Right ventricle myocardium inferior (tissue), 1 donor: ENCODE results near the gene PRKAR1B. TPM values are rescaled to one million over a fixed set of nuclear protein-coding genes. Genes with fewer than 3 reads are reported as not detected.

Source experiments
- ATAC-seq: fragments of 200-7000 bp; cut with Tn5 transposase; one replicate; pipeline ENCODE4 v1.9.1; 2020; ENCODE audit warnings: mild to moderate bottlenecking, moderate library complexity
- DNase-seq: peaks from one replicate; pipeline ENCODE4 v3.0.0; 2021; ENCODE audit errors: missing footprints
- intact Hi-C: fragments of 100-400 bp; cut with DNase I; formaldehyde crosslinking; loops from one replicate; pipeline ENCODE4 v1.11.0; 2022
- total RNA-seq: library from RNA; stranded (reverse); fragmentation: NEBNext Ultra II Directional; extraction: Animal tissue kit (Norgen Biotek cat#: 25700); gene quantifications from one replicate; pipeline ENCODE4 v1.2.1, GENCODE V29; 2021
- donor health status: DM: no; HTN: yes; CAD: no; lungs with severe emphysema.

Gene PRKAR1B
- total RNA-seq, 1 donor from 2014 or later, result 16.7 TPM

DNA sequence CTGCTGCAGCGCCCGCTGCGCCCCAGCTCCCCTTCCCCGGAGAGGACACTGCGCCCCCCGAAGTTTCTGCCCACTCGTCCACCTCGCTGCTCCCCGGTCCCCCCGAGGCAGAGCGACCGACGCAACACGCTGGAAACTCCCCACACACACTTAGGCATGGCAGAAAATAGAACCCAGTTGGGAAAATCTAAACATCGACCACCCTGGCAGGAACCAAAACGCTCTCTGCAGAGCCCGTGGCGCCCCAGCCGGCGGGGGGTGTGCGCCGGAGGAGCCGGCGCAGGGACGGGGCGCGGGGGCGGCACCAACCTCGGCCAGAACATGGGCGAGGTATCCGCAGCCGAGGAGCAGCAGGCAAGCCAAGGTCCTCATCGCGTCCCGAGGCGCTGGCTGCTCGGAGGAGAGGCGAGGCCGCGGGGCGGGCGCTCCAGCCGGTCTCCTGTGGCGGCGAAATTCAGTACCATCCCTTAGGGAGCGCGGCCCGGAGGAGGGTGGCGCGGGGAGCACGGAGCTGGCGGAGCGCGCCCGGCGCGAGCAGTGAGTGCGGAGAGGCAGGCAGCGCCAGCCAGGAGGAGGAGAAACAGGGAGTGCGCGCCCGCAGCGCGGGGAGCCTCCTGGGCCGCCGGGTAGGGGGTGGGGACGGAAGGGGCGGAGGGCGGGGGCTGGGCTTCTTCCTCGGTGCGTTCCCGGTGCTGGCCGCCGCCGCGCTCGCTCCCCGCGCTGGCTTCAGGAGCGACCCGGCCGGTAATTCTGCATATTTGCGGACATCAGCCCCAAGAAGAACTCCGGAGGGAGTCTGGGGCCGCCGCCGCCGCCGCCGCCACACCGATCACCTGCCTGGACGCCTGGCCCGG lies 208.2 kb downstream of the PRKAR1B start:
- DNase-seq, result peak; percentile 87
- intact Hi-C loops, result no loop called here
- peak; percentile 69 for ATAC-seq

GRCh38 chr7:517774-518629 lies 209.1 kb downstream of the PRKAR1B start:
- peak; percentile 86 for DNase-seq
- intact Hi-C loops, result loop anchor here (2.0 kb wide), 1 partner anchor 185 kb away; no protein-coding TSS in a partner anchor
- no peak for ATAC-seq

DNA sequence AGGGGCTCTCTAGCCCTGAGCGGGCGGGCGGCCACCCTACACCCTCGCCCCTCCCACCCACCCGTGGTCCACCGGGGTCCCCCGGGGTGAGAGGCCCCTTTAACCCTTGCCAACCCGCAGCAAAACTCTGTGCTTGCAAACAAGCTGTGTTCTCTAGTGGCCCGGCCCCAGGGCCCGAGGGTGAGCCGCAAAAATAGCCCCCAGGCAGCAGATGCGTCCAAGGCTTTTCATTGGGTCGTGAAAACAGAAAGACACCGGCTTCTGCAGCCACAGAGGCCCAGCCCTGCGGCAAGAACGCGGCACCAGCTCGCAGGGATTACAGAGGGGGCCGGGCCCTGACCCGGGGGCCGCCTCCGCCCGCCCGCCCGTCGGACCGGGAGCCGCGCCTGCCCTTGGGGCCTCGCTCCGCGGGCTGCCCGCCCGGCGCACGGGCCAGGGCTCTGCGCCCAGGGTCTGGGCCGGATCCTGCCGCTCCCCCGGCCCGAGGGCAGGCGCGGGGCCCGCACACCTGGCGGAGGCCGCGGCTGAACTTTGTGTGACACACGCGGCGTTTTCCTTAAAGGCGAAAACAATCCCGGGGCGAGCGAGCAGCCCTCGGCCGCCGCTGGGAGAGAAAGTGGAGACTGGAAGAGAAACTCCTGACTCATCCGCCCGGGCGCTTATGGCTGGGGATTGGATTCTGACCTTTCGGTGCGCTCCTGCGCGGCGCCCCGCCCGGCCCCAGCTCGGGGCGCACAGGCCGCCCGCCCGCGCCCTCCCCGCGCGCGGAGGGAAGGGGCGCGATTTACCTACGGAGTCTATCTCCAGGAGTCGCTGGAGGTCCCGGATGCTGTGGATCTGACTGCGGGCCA lies 210.2 kb downstream of the PRKAR1B start:
- intact Hi-C loops, result loop anchor here (2.0 kb wide), 1 partner anchor 184 kb away; no protein-coding TSS in a partner anchor
- ATAC-seq (no peak), DNase-seq (no peak)

DNA sequence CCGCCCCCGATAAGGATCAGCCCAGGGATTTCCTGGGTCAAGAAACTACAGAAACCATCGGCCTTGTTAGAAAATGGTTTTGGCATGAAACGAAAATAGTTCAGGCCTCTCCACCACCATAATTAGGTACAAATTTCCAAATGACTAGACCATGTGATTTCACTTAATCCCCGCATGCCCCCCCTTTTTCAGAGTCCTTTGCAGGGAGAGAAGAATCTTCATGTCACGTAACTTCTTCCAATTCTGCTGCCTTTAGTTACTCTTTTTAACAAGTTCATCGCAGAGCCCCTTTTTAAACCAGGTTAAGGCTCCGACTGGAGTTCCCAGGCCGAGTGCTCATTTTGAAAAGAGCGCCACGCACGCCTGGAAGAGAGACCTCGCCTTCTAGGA lies 210.9 kb downstream of the PRKAR1B start:
- DNase-seq (no peak), ATAC-seq (no peak)
- intact Hi-C loops, result loop anchor here (2.0 kb wide), 1 partner anchor 183 kb away; no protein-coding TSS in a partner anchor

GRCh38 chr7:515628-516027 lies 211.5 kb downstream of the PRKAR1B start:
- no peak for DNase-seq
- intact Hi-C loops, result loop anchor here (2.0 kb wide), 1 partner anchor 183 kb away; no protein-coding TSS in a partner anchor
- no peak for ATAC-seq

- intact Hi-C loops, result no loop called here
- ATAC-seq (no peak), DNase-seq (no peak)
Observed at GRCh38 chr7:514651-515598, 212.2 kb downstream of the PRKAR1B start.

DNA sequence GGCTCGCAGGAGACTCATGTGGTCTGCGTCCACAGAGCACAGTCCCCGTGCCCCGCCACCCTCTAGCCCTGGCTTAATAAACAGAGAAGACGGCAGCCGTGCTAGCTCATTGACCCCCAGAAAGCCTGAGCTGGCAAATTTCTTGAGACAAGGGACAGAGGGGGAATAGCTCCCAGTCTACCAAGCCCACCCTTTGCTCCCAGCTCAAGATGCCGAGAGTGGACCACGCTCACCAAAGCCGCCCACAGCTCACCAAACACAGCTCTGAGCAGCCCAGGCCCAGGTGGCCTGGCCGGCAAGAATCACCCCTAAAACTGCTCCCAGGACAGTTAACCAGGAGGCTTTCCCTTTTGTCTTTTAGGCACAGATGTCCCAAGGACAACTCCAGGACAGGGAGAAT lies 212.8 kb downstream of the PRKAR1B start:
- no peak for ATAC-seq
- DNase-seq, result no peak
- intact Hi-C loops, result no loop called here

- ATAC-seq (no peak), DNase-seq (no peak)
- intact Hi-C loops, result no loop called here
Observed at GRCh38 chr7:513521-514166, 213.4 kb downstream of the PRKAR1B start.

DNA sequence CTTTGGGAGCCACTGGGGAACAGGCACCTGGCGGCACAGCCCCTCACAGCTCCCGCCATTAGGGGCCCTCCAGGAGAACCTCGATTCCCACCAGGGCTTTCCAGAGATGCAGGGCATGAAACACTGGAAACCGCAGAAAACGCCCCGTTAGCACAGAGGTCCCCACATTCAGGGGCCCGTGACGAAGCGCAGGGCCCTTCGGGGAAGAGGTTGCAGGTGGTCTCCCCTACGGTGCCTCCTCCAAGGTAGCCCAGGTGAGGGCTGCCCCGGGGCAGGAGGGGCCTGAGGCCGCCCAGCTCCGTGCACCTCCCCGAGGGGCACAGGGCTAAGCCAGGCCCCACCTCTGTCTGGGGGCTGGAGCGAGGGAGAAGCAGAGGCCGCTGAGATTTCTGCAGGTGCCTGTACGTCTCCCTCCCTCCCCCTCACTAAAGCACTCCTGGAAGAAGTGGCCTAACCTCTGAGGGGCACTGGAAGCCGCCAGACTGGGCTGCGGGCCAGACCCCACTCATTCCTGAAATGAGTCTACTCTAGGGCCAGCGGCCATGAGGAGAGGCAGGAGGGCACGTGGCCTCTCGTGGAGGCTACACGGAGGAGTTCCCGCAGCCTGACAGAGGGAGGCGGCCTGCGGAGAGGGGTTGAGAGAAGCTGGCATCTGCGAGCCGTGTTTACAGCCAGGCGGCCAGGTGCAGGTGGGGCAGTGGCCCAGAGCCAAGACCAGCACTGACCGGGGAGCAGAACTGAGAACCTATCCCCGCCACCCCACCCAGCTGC lies 214.4 kb downstream of the PRKAR1B start:
- DNase-seq (no peak), ATAC-seq (no peak)
- intact Hi-C loops, result no loop called here

DNA sequence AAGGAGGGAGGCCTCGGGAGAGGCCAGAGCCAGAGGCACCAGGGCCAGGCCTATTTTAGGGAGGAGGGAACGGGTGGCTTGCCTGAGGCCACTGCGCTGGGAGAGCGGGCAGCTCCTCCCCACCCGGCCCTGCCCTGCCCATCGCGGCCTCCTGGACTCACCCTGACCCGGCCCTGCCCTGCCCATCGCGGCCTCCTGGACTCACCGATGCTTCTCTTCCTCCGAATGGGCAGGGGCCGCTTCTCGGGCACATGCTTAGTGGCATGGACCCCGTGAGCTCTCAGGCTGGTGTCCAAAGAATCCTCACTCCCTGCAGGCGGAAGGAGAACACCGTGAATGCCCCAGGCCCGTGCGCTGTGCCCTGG lies 215.0 kb downstream of the PRKAR1B start:
- ATAC-seq, result no peak
- peak; percentile 15 for DNase-seq
- intact Hi-C loops, result no loop called here

- ATAC-seq (no peak), DNase-seq (peak; percentile 50)
- intact Hi-C loops, result no loop called here
Observed at GRCh38 chr7:511476-512145, 215.5 kb downstream of the PRKAR1B start.

DNA sequence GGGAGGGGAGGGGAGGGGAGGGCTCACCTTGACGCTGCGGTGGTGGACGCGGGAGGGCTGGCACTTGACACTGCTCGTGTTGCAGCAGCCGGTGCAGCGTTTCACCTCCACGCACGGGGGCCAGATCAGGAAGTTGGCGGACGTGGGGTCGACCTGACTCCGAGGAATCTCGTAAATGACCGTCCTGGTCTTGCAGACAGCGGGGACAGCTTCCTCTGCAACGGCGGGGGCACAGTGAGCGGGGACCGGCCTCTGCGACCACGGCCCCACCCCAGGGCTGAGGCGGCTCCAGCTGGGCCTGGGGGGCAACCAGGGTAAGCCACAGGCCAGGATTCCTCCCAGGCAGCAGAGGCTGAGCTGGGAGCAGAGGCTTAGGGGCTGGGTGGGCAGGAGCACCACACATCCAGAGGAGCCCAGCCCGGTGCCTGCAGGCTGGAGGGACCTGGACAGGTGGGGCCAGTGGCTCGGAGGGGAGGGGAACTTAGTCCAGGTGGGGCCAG lies 216.2 kb downstream of the PRKAR1B start:
- ATAC-seq (no peak), DNase-seq (peak; percentile 11)
- intact Hi-C loops, result no loop called here

DNA sequence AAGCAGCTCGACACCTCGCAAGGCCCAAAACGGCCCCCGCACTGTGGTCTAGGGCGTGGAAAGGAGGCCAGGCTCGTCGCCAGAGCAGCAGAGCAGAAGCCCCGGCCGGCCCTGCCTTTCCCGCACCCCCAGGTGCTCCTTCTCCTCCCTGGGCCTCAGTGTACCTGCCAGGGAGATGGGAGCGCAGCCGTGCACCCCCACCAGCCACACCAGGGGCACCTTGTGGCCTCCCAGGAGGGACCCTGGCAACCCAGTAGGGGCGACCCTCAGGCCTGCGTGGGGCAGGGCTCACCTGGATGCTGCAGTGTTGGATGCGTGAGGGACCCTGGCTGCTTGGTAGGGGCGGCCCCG lies 217.0 kb downstream of the PRKAR1B start:
- DNase-seq, result no peak
- intact Hi-C loops, result no loop called here

DNA sequence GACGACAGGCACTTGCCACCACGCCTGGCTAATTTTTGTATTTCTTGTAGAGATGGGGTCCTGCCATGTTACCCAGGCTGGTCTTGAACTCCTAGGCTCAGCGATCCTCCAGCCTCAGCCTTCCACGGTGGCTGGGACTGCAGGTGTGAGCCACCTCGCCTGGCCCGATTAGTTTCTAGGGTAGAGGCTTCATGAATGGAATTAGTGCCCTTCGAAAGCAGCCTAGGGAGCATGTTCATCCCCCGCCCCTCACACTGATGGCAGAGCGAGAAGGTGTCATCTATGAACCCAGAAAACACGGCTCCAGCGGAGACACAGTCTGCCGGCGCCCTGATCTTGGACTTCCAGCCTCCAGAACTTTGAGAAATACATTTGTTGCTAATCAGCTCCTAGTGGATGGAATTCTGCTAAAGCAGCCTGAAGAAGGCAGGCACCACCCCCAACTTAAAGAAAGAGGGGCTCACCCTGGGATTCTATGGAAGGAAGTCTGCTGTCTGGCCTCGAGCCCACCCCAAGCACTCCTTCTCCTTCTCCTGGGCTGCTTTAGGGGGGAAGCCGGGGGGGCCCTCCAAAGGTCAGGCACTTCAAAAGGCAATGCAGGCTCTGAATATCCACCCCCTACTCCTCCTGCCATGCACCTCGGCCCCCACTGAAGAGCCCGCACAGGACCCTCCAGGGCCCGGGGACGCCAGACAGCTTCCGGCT lies 217.5 kb downstream of the PRKAR1B start:
- no peak for ATAC-seq
- intact Hi-C loops, result no loop called here
- DNase-seq, result peak; percentile 57

More for the DNA sequence above, 217.0 kb downstream of the PRKAR1B start:
- no peak for ATAC-seq

DNA sequence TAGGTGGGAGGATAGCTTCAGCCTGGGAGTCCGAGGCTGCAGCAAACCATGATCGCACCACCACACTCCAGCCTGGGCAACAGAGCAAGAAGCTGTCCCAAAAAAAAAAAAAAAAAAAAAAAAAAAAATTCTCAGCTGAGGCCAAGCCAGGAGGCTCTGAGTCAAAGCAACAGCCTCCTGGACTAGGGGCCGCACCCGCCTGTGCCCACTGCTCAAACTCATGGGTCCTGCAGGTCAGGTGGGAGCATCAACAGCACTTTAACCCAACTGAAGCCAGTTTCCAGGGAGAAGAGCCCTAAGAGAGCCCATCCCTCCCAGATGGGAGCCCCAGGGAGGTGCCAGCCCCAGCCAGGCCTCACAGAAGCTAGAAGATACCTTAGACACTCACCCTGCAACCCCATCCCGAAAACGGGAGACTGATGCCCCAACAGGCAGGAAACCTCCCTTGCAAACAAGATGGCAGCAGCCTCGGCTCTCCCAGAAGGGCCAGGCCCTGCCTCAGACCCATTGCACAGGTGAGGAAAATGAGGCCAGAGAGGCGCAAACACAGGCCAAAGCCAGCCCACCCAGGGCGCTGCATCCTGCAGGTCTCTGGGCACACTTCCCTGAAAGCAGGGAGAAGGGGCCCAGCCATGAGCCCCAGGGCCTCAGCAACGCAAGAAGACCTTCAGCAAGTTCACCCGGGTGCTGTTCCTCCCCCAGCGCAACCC lies 218.5 kb downstream of the PRKAR1B start:
- no peak for ATAC-seq
- peak; percentile 55 for DNase-seq
- intact Hi-C loops, result no loop called here
